Activated CD4-positive, alpha-beta T cell treated with anti-CD3 and anti-CD28 coated beads, Interleukin-2, amount 10 ng/mL, durations not matched to agents 7 days and 5 days (primary cell): ENCODE measurements around the gene ADK. TPM values are rescaled to one million over a fixed set of nuclear protein-coding genes. Genes with fewer than 3 reads are reported as not detected.

Source experiments
- CTCF ChIA-PET: fragments of 350-600 bp; sonication (Branson Sonifier 250); formaldehyde crosslinking; loops from one replicate; lab custom pipeline; 2021; ENCODE audit warnings: antibody characterized with exemption; lab: Charles Lee
- POLR2A ChIA-PET: fragments of 350-600 bp; sonication (Branson Sonifier 250); formaldehyde crosslinking; loops from one replicate; lab custom pipeline; 2021; ENCODE audit warnings: antibody characterized with exemption; lab: Charles Lee
- DNase-seq: peaks from one replicate; pipeline ENCODE4 v3.0.0-alpha.2; 2020
- H3K27ac Mint-ChIP-seq: one replicate; pipeline ENCODE4 v1.8.0; 2021; ENCODE audit warnings: mild to moderate bottlenecking, moderate library complexity, mixed read lengths
- H3K27me3 Mint-ChIP-seq: one replicate; pipeline ENCODE4 v1.8.0; 2021; ENCODE audit warnings: mixed read lengths
- H3K36me3 Mint-ChIP-seq: one replicate; pipeline ENCODE4 v1.8.0; 2021; ENCODE audit warnings: low read depth, mixed read lengths
- H3K4me1 Mint-ChIP-seq: one replicate; pipeline ENCODE4 v1.8.0; 2021; ENCODE audit warnings: mixed read lengths
- H3K4me3 Mint-ChIP-seq: one replicate; pipeline ENCODE4 v1.8.0; 2021; ENCODE audit warnings: mild to moderate bottlenecking, moderate library complexity, mixed read lengths
- H3K9me3 Mint-ChIP-seq: one replicate; pipeline ENCODE4 v1.8.0; 2021; ENCODE audit warnings: mixed read lengths
- total RNA-seq, 2 experiments: library from RNA; stranded (reverse); gene quantifications; one replicate each; pipeline ENCODE4 v1.2.3, GENCODE V29; 2021

The ADK gene
- total RNA-seq, 2 experiments from 2014 or later, result 36.8 to 38.5 TPM

- H3K4me3 Mint-ChIP-seq, result no peak overlapping the region
- CTCF ChIA-PET, result interaction anchor here (0.9 kb wide), 1 partner anchor 816 kb away, joined by 3 read pairs; no protein-coding TSS in a partner anchor
- no peaks in the 10 kb centered on the region for H3K27me3 Mint-ChIP-seq
- no peak overlapping the region for H3K27ac Mint-ChIP-seq
- H3K36me3 Mint-ChIP-seq, result no peaks in the 10 kb centered on the region
- POLR2A ChIA-PET, result no interaction called here
- no peaks in the 10 kb centered on the region for H3K9me3 Mint-ChIP-seq
- H3K4me1 Mint-ChIP-seq, result peaks cover 7% of the 10 kb centered on the region
- no peak for DNase-seq
These were observed 104.9 kb downstream of the ADK start for GRCh38 chr10:74255888-74256357.

GRCh38 chr10:74262856-74263255 is 111.8 kb downstream of the ADK start:
- Mint-ChIP-seq H3K4me3 (no peak overlapping the region), H3K9me3 (no peaks in the 10 kb centered on the region), H3K36me3 (peaks cover 3% of the 10 kb centered on the region), H3K27ac (no peak overlapping the region), H3K27me3 (no peaks in the 10 kb centered on the region), H3K4me1 (peaks cover 14% of the 10 kb centered on the region)
- CTCF ChIA-PET, result interaction anchor here (1.1 kb wide), 1 partner anchor 973 kb away, joined by 3 read pairs; the partner anchor contains the start of gene COMTD1
- DNase-seq, result no peak
- POLR2A ChIA-PET, result no interaction called here

- peaks cover 3% of the 10 kb centered on the region for H3K36me3 Mint-ChIP-seq
- no peaks in the 10 kb centered on the region for H3K27me3 Mint-ChIP-seq
- no peaks in the 10 kb centered on the region for H3K9me3 Mint-ChIP-seq
- DNase-seq, result no peak
- H3K4me3 Mint-ChIP-seq, result no peak overlapping the region
- peaks cover 14% of the 10 kb centered on the region for H3K4me1 Mint-ChIP-seq
- CTCF ChIA-PET, result no interaction called here
- H3K27ac Mint-ChIP-seq, result no peak overlapping the region
- POLR2A ChIA-PET, result no interaction called here
These were observed 113.0 kb downstream of the ADK start for GRCh38 chr10:74263996-74264395.

- no peaks in the 10 kb centered on the region for H3K4me1 Mint-ChIP-seq
- no peak overlapping the region for H3K4me3 Mint-ChIP-seq
- no peak for DNase-seq
- no peaks in the 10 kb centered on the region for H3K9me3 Mint-ChIP-seq
- H3K27me3 Mint-ChIP-seq, result no peaks in the 10 kb centered on the region
- POLR2A ChIA-PET, result no interaction called here
- no peak overlapping the region for H3K27ac Mint-ChIP-seq
- no peaks in the 10 kb centered on the region for H3K36me3 Mint-ChIP-seq
- CTCF ChIA-PET, result no interaction called here
These were observed 121.3 kb downstream of the ADK start for GRCh38 chr10:74272288-74272687.

- H3K9me3 Mint-ChIP-seq, result no peaks in the 10 kb centered on the region
- H3K4me1 Mint-ChIP-seq, result no peaks in the 10 kb centered on the region
- no peak for DNase-seq
- H3K4me3 Mint-ChIP-seq, result no peak overlapping the region
- H3K36me3 Mint-ChIP-seq, result peaks cover 5% of the 10 kb centered on the region
- H3K27me3 Mint-ChIP-seq, result no peaks in the 10 kb centered on the region
- CTCF ChIA-PET, result interaction anchor here (0.7 to 1.0 kb wide), 2 partner anchors 8 to 988 kb away, joined by 3 read pairs; no protein-coding TSS in a partner anchor
- POLR2A ChIA-PET, result no interaction called here
- H3K27ac Mint-ChIP-seq, result no peak overlapping the region
These were observed 124.8 kb downstream of the ADK start for GRCh38 chr10:74275755-74276290.

GRCh38 chr10:74276416-74276815 is 125.4 kb downstream of the ADK start:
- no peaks in the 10 kb centered on the region for H3K4me1 Mint-ChIP-seq

GRCh38 chr10:74282151-74282847 is 131.3 kb downstream of the ADK start:
- CTCF ChIA-PET, result no interaction called here

More at GRCh38 chr10:74276416-74276815, 125.4 kb downstream of the ADK start:
- Mint-ChIP-seq H3K27me3 (no peaks in the 10 kb centered on the region), H3K4me3 (no peak overlapping the region), H3K36me3 (peaks cover 5% of the 10 kb centered on the region), H3K27ac (no peak overlapping the region), H3K9me3 (no peaks in the 10 kb centered on the region)
- DNase-seq, result no peak
- POLR2A ChIA-PET, result no interaction called here
- CTCF ChIA-PET, result interaction anchor here (0.6 to 1.0 kb wide), 3 partner anchors 8 to 987 kb away, joined by 3 read pairs; no protein-coding TSS in a partner anchor

GRCh38 chr10:74282848-74283210 is 131.8 kb downstream of the ADK start:
- H3K9me3 Mint-ChIP-seq, result peaks cover 12% of the 10 kb centered on the region
- POLR2A ChIA-PET, result no interaction called here
- H3K27ac Mint-ChIP-seq, result no peak overlapping the region
- no peak overlapping the region for H3K4me3 Mint-ChIP-seq
- CTCF ChIA-PET, result no interaction called here
- no peaks in the 10 kb centered on the region for H3K27me3 Mint-ChIP-seq
- peaks cover 23% of the 10 kb centered on the region for H3K36me3 Mint-ChIP-seq
- peaks cover 11% of the 10 kb centered on the region for H3K4me1 Mint-ChIP-seq
- DNase-seq, result no peak

More at GRCh38 chr10:74282151-74282847, 131.3 kb downstream of the ADK start:
- POLR2A ChIA-PET, result no interaction called here
- H3K4me3 Mint-ChIP-seq, result no peak overlapping the region
- H3K4me1 Mint-ChIP-seq, result peaks cover 11% of the 10 kb centered on the region
- H3K27me3 Mint-ChIP-seq, result no peaks in the 10 kb centered on the region
- no peak for DNase-seq
- no peak overlapping the region for H3K27ac Mint-ChIP-seq
- peaks cover 12% of the 10 kb centered on the region for H3K9me3 Mint-ChIP-seq
- peaks cover 23% of the 10 kb centered on the region for H3K36me3 Mint-ChIP-seq

- ChIA-PET POLR2A (no interaction called here), CTCF (interaction anchor here (1.7 kb wide), 1 partner anchor 19 kb away, joined by 4 read pairs; no protein-coding TSS in a partner anchor)
- Mint-ChIP-seq H3K36me3 (peaks cover 9% of the 10 kb centered on the region), H3K4me1 (peaks cover 15% of the 10 kb centered on the region), H3K4me3 (no peak overlapping the region), H3K27ac (no peak overlapping the region), H3K27me3 (no peaks in the 10 kb centered on the region), H3K9me3 (peaks cover 7% of the 10 kb centered on the region)
- no peak for DNase-seq
These were observed 138.2 kb downstream of the ADK start for GRCh38 chr10:74289188-74289587.

GRCh38 chr10:74289951-74290350 is 138.9 kb downstream of the ADK start:
- Mint-ChIP-seq H3K9me3 (peaks cover 3% of the 10 kb centered on the region), H3K27ac (no peak overlapping the region), H3K36me3 (peaks cover 3% of the 10 kb centered on the region), H3K4me1 (peaks cover 13% of the 10 kb centered on the region), H3K4me3 (no peak overlapping the region), H3K27me3 (no peaks in the 10 kb centered on the region)
- no peak for DNase-seq
- CTCF ChIA-PET, result no interaction called here
- POLR2A ChIA-PET, result no interaction called here

- no peaks in the 10 kb centered on the region for H3K27me3 Mint-ChIP-seq
- H3K4me3 Mint-ChIP-seq, result no peak overlapping the region
- H3K9me3 Mint-ChIP-seq, result peaks cover 3% of the 10 kb centered on the region
- H3K27ac Mint-ChIP-seq, result no peak overlapping the region
- peaks cover 13% of the 10 kb centered on the region for H3K4me1 Mint-ChIP-seq
- no peaks in the 10 kb centered on the region for H3K36me3 Mint-ChIP-seq
- no peak for DNase-seq
- CTCF ChIA-PET, result no interaction called here
- POLR2A ChIA-PET, result no interaction called here
These were observed 139.7 kb downstream of the ADK start for GRCh38 chr10:74290708-74291107.

- POLR2A ChIA-PET, result no interaction called here
- Mint-ChIP-seq H3K4me3 (no peak overlapping the region), H3K4me1 (peaks cover 13% of the 10 kb centered on the region), H3K27me3 (no peaks in the 10 kb centered on the region), H3K27ac (no peak overlapping the region), H3K9me3 (peaks cover 3% of the 10 kb centered on the region), H3K36me3 (peaks cover 3% of the 10 kb centered on the region)
- CTCF ChIA-PET, result no interaction called here
- no peak for DNase-seq
These were observed 141.9 kb downstream of the ADK start for GRCh38 chr10:74292871-74293427.
